ENCODE measurements around the gene UNC119B. TPM values are rescaled to one million over a fixed set of nuclear protein-coding genes. Genes with fewer than 3 reads are reported as not detected.

UNC119B gene
- total RNA-seq, 1 donor from 2014 or later, result 66.6 TPM

- DNase-seq (ENCODE audit: low spot score, unreplicated experiment), result no peak
- Mint-ChIP-seq H3K4me3 (ENCODE audit: low read depth) (no peak overlapping the region), H3K27me3 (no peaks in the 10 kb centered on the region), H3K9me3 (ENCODE audit: low read depth) (no peaks in the 10 kb centered on the region), H3K4me1 (ENCODE audit: low read depth) (peaks cover 2% of the 10 kb centered on the region), H3K27ac (no peak overlapping the region), H3K36me3 (ENCODE audit: insufficient read depth) (peaks cover 2% of the 10 kb centered on the region)
- no peak for TF ChIP-seq CTCF (IDR thresholded peaks at IDR 0.05; ENCODE audit: unreplicated experiment)
Measured at GRCh38 chr12:120740871-120741270, 30.6 kb downstream of the UNC119B start.

- Mint-ChIP-seq H3K27ac (no peak overlapping the region), H3K9me3 (ENCODE audit: low read depth) (no peaks in the 10 kb centered on the region), H3K4me1 (ENCODE audit: low read depth) (peaks cover 2% of the 10 kb centered on the region), H3K36me3 (ENCODE audit: insufficient read depth) (peaks cover 2% of the 10 kb centered on the region), H3K27me3 (no peaks in the 10 kb centered on the region), H3K4me3 (ENCODE audit: low read depth) (no peak overlapping the region)
- no peak for TF ChIP-seq CTCF (IDR thresholded peaks at IDR 0.05; ENCODE audit: unreplicated experiment)
- DNase-seq (ENCODE audit: low spot score, unreplicated experiment), result no peak
Measured at GRCh38 chr12:120741476-120742421, 31.5 kb downstream of the UNC119B start.

- DNase-seq (ENCODE audit: low spot score, unreplicated experiment), result no peak
- peaks cover 2% of the 10 kb centered on the region for H3K36me3 Mint-ChIP-seq (ENCODE audit: insufficient read depth)
- no peak for TF ChIP-seq CTCF (IDR thresholded peaks at IDR 0.05; ENCODE audit: unreplicated experiment)
Measured at GRCh38 chr12:120744922-120745493, 34.8 kb downstream of the UNC119B start.

GRCh38 chr12:120748242-120748641, 38.0 kb downstream of the UNC119B start:
- no peak overlapping the region for H3K4me3 Mint-ChIP-seq (ENCODE audit: low read depth)
- H3K27me3 Mint-ChIP-seq, result no peaks in the 10 kb centered on the region
- no peak overlapping the region for H3K27ac Mint-ChIP-seq
- no peak for DNase-seq (ENCODE audit: low spot score, unreplicated experiment)
- H3K36me3 Mint-ChIP-seq (ENCODE audit: insufficient read depth), result no peaks in the 10 kb centered on the region
- peaks cover 2% of the 10 kb centered on the region for H3K4me1 Mint-ChIP-seq (ENCODE audit: low read depth)
- H3K9me3 Mint-ChIP-seq (ENCODE audit: low read depth), result no peaks in the 10 kb centered on the region
- no peak for TF ChIP-seq CTCF (IDR thresholded peaks at IDR 0.05; ENCODE audit: unreplicated experiment)

More at GRCh38 chr12:120744922-120745493, 34.8 kb downstream of the UNC119B start:
- Mint-ChIP-seq H3K4me1 (ENCODE audit: low read depth) (peaks cover 2% of the 10 kb centered on the region), H3K27ac (no peak overlapping the region), H3K9me3 (ENCODE audit: low read depth) (no peaks in the 10 kb centered on the region), H3K4me3 (ENCODE audit: low read depth) (no peak overlapping the region), H3K27me3 (no peaks in the 10 kb centered on the region)

- no peak overlapping the region for H3K27ac Mint-ChIP-seq
- H3K27me3 Mint-ChIP-seq, result no peaks in the 10 kb centered on the region
- no peak overlapping the region for H3K4me3 Mint-ChIP-seq (ENCODE audit: low read depth)
- no peaks in the 10 kb centered on the region for H3K9me3 Mint-ChIP-seq (ENCODE audit: low read depth)
- no peak for DNase-seq (ENCODE audit: low spot score, unreplicated experiment)
- no peak for TF ChIP-seq CTCF (IDR thresholded peaks at IDR 0.05; ENCODE audit: unreplicated experiment)
- no peaks in the 10 kb centered on the region for H3K36me3 Mint-ChIP-seq (ENCODE audit: insufficient read depth)
- H3K4me1 Mint-ChIP-seq (ENCODE audit: low read depth), result no peaks in the 10 kb centered on the region
Measured at GRCh38 chr12:120749256-120749655, 39.0 kb downstream of the UNC119B start.
